WERI-Rb-1 (cell line): ENCODE results near the gene LRRC8B.

Experiments
- DNase-seq: peaks from one replicate; pipeline ENCODE4 v3.0.0-alpha.2; 2020
- H3K27ac ChIP-seq: fragments of 250-450 bp; sonication (Bioruptor Pico); 2 replicates; pipeline ENCODE4 v1.5.1; 2020; ENCODE audit warnings: mild to moderate bottlenecking, moderate library complexity
- H3K27me3 ChIP-seq: fragments of 250-450 bp; sonication (Bioruptor Pico); 2 replicates; pipeline ENCODE4 v1.5.1; 2021; ENCODE audit warnings: mild to moderate bottlenecking, low read depth, moderate library complexity; ENCODE audit not compliant: insufficient read depth, severe bottlenecking
- H3K36me3 ChIP-seq: fragments of 250-450 bp; sonication (Bioruptor Pico); 2 replicates; pipeline ENCODE4 v1.5.1; 2020; ENCODE audit warnings: mild to moderate bottlenecking, moderate library complexity
- H3K4me3 ChIP-seq: 2 replicates; pipeline ENCODE4 v1.5.1; 2011; ENCODE audit warnings: low read depth, mild to moderate bottlenecking, control low read depth, low read length
- H3K9me3 ChIP-seq: fragments of 250-450 bp; sonication (Bioruptor Pico); 2 replicates; pipeline ENCODE4 v1.5.1; 2021; ENCODE audit warnings: mild to moderate bottlenecking, moderate library complexity; ENCODE audit not compliant: severe bottlenecking
- CTCF ChIP-seq: IDR thresholded peaks from 2 replicates; pipeline ENCODE4 v1.5.1; 2011; ENCODE audit warnings: low read depth, mild to moderate bottlenecking, control low read depth, inconsistent platforms, low read length

The LRRC8B gene

GRCh38 chr1:89635825-89636815 lies 111.5 kb downstream of the LRRC8B start:
- H3K27me3 ChIP-seq: no peaks in the 10 kb centered on the region
- H3K9me3 ChIP-seq: no peaks in the 10 kb centered on the region
- no peak overlapping the region for H3K27ac ChIP-seq
- TF ChIP-seq CTCF: no peak
- no peaks in the 10 kb centered on the region; the same call in 1 of the 2 replicates for H3K36me3 ChIP-seq
- DNase-seq: no peak
- no peak overlapping the region for H3K4me3 ChIP-seq

- no peak for TF ChIP-seq CTCF
- Histone ChIP-seq H3K36me3 (no peaks in the 10 kb centered on the region; the same call in 1 of the 2 replicates), H3K27me3 (no peaks in the 10 kb centered on the region), H3K4me3 (no peak overlapping the region), H3K27ac (no peak overlapping the region), H3K9me3 (no peaks in the 10 kb centered on the region)
- no peak for DNase-seq
These were observed 112.9 kb downstream of the LRRC8B start for GRCh38 chr1:89637496-89637895.

GRCh38 chr1:89640440-89640839 lies 115.8 kb downstream of the LRRC8B start:
- no peak for TF ChIP-seq CTCF
- Histone ChIP-seq H3K27ac (no peak overlapping the region), H3K27me3 (no peaks in the 10 kb centered on the region), H3K9me3 (no peaks in the 10 kb centered on the region), H3K4me3 (no peak overlapping the region), H3K36me3 (no peaks in the 10 kb centered on the region)
- DNase-seq: no peak

- Histone ChIP-seq H3K36me3 (no peaks in the 10 kb centered on the region), H3K9me3 (no peaks in the 10 kb centered on the region), H3K4me3 (no peak overlapping the region), H3K27ac (no peak overlapping the region), H3K27me3 (no peaks in the 10 kb centered on the region)
- DNase-seq: no peak
- TF ChIP-seq CTCF: no peak
These were observed 117.2 kb downstream of the LRRC8B start for GRCh38 chr1:89641781-89642180.

- Histone ChIP-seq H3K36me3 (no peaks in the 10 kb centered on the region), H3K4me3 (no peak overlapping the region), H3K27me3 (no peaks in the 10 kb centered on the region), H3K9me3 (no peaks in the 10 kb centered on the region), H3K27ac (no peak overlapping the region)
- TF ChIP-seq CTCF: no peak
- no peak for DNase-seq
These were observed 118.9 kb downstream of the LRRC8B start for GRCh38 chr1:89643577-89643976.
